Fibroblast of villous mesenchyme (primary cell): ENCODE measurements around the gene GRB10. TPM values are rescaled to one million over a fixed set of nuclear protein-coding genes. Genes with fewer than 3 reads are reported as not detected.

Experiments used
- DNase-seq: peaks from one replicate; pipeline ENCODE4 v3.0.0-alpha.2; 2010; ENCODE audit warnings: low read depth
- H3K4me3 ChIP-seq: 2 replicates; pipeline ENCODE4 v1.5.1; 2011; ENCODE audit warnings: low read depth, mild to moderate bottlenecking, low read length
- CTCF ChIP-seq: IDR thresholded peaks from 2 replicates; pipeline ENCODE4 v1.5.1; 2012; ENCODE audit warnings: low read depth, mild to moderate bottlenecking, low read length; ENCODE audit not compliant: insufficient read depth
- total RNA-seq: library from RNA; depleted of rRNA; stranded (reverse); fragments of >200 nt; gene quantifications from 2 replicates; pipeline ENCODE4 v1.2.3, GENCODE V29; 2012

The GRB10 gene
- total RNA-seq, 1 donor, result 23.3 TPM

- no peak for TF ChIP-seq CTCF
- DNase-seq, result no peak
- no peak overlapping the region for H3K4me3 ChIP-seq
Measured at GRCh38 chr7:50781381-50782293, 1.1 kb downstream of the GRB10 start.

GRCh38 chr7:50780436-50780835, 2.3 kb downstream of the GRB10 start:
- DNase-seq, result no peak
- TF ChIP-seq CTCF, result no peak
- H3K4me3 ChIP-seq, result no peak overlapping the region

GRCh38 chr7:50779427-50779826, 3.3 kb downstream of the GRB10 start:
- TF ChIP-seq CTCF, result no peak
- H3K4me3 ChIP-seq, result no peak overlapping the region
- no peak for DNase-seq

GRCh38 chr7:50778189-50778588, 4.5 kb downstream of the GRB10 start:
- H3K4me3 ChIP-seq, result no peak overlapping the region
- no peak for DNase-seq
- TF ChIP-seq CTCF, result no peak

- peak; percentile 48 for DNase-seq
- no peak overlapping the region for H3K4me3 ChIP-seq
- TF ChIP-seq CTCF, result no peak
Measured at GRCh38 chr7:50775836-50776235, 6.9 kb downstream of the GRB10 start.

GRCh38 chr7:50775231-50775630, 7.5 kb downstream of the GRB10 start:
- DNase-seq, result no peak
- no peak for TF ChIP-seq CTCF
- H3K4me3 ChIP-seq, result no peak overlapping the region
